Measurements from ENCODE around the gene FRY. TPM values are rescaled to one million over a fixed set of nuclear protein-coding genes. Genes with fewer than 3 reads are reported as not detected.

FRY gene
- total and polyA plus RNA-seq, 2 of the 13 experiments (the other 11 are each of a cell fraction or from before 2014, with no cell fraction given): 8.2 to 13.1 TPM

DNA sequence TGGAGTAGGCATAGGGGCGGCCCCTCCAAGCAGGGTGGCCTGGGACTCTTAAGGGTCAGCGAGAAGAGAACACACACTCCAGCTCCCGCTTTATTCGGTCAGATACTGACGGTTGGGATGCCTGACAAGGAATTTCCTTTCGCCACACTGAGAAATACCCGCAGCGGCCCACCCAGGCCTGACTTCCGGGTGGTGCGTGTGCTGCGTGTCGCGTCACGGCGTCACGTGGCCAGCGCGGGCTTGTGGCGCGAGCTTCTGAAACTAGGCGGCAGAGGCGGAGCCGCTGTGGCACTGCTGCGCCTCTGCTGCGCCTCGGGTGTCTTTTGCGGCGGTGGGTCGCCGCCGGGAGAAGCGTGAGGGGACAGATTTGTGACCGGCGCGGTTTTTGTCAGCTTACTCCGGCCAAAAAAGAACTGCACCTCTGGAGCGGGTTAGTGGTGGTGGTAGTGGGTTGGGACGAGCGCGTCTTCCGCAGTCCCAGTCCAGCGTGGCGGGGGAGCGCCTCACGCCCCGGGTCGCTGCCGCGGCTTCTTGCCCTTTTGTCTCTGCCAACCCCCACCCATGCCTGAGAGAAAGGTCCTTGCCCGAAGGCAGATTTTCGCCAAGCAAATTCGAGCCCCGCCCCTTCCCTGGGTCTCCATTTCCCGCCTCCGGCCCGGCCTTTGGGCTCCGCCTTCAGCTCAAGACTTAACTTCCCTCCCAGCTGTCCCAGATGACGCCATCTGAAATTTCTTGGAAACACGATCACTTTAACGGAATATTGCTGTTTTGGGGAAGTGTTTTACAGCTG is 283.9 kb downstream of the FRY start, which contains the start of the genes BRCA2 and ZAR1L (continued):
- TF ChIP-seq, protein P1, sequence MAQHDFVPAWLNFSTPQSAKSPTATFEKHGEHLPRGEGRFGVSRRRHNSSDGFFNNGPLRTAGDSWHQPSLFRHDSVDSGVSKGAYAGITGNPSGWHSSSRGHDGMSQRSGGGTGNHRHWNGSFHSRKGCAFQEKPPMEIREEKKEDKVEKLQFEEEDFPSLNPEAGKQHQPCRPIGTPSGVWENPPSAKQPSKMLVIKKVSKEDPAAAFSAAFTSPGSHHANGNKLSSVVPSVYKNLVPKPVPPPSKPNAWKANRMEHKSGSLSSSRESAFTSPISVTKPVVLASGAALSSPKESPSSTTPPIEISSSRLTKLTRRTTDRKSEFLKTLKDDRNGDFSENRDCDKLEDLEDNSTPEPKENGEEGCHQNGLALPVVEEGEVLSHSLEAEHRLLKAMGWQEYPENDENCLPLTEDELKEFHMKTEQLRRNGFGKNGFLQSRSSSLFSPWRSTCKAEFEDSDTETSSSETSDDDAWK (CRISPR knock-in tag; IDR thresholded peaks at IDR 0.05): no peak
- TF ChIP-seq ZNF224 (CRISPR knock-in tag; IDR thresholded peaks at IDR 0.05): no peak
- TF ChIP-seq SOX13 (IDR thresholded peaks at IDR 0.05): no peak
- TF ChIP-seq SOX13 (CRISPR knock-in tag; conservative IDR thresholded peaks at IDR 0.05 in 1 of 2, IDR thresholded peaks at IDR 0.05 in 1 of 2): 0 out of 4 replicates have a peak, but pooled peaks of 1 of the 2 experiments have one; percentile 26
- peak; percentile 44 for TF ChIP-seq GABPA (IDR thresholded peaks at IDR 0.05; ENCODE audit: low read depth, low read length)
- peak; percentile 80 for TF ChIP-seq GABPA (CRISPR knock-in tag; IDR thresholded peaks at IDR 0.05; ENCODE audit: low read depth)
- TF ChIP-seq, protein P2, sequence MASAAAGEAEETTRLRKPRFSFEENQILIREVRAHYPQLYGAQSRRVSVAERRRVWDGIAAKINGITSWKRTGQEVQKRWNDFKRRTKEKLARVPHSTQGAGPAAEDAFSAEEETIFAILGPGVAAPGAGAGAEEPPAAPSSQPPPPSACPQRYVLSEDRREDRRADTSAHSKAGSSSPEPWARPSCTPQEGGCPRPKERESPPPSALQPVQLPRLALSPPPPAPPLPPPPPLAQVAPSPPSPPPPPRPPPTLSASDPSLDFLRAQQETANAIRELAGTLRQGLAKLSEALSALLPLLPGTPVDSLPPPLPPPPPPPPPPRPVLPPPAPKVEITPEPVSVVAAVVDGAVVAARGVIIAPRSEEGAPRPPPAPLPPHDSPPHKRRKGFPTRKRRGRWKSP (CRISPR knock-in tag; IDR thresholded peaks at IDR 0.05): peak; percentile 50; the same call in 1 of the 2 replicates
- peak; percentile 77 for TF ChIP-seq KDM5B (CRISPR knock-in tag; IDR thresholded peaks at IDR 0.05; ENCODE audit: borderline replicate concordance)
- no peak; the same call in 1 of the 2 replicates for TF ChIP-seq KLF6 (CRISPR knock-in tag; IDR thresholded peaks at IDR 0.05)
- TF ChIP-seq SOX6 (IDR thresholded peaks at IDR 0.05): no peak
- TF ChIP-seq SOX6 (CRISPR knock-in tag; IDR thresholded peaks at IDR 0.05): no peak; the same call in 1 of the 2 replicates
- no peak for TF ChIP-seq ATRX (CRISPR knock-in tag; IDR thresholded peaks at IDR 0.05; ENCODE audit: borderline replicate concordance)
- TF ChIP-seq CENPX (CRISPR knock-in tag; IDR thresholded peaks at IDR 0.05): no peak
- no peak for TF ChIP-seq AHR (CRISPR knock-in tag; IDR thresholded peaks at IDR 0.05)
- TF ChIP-seq HCFC1 (IDR thresholded peaks at IDR 0.05; ENCODE audit: low read depth, low read length): peak; percentile 40; the same call in 1 of the 2 replicates
- peak; percentile 66; the same call in 1 of the 2 replicates for TF ChIP-seq TOPORS (CRISPR knock-in tag; IDR thresholded peaks at IDR 0.05)
- TF ChIP-seq, protein P3, sequence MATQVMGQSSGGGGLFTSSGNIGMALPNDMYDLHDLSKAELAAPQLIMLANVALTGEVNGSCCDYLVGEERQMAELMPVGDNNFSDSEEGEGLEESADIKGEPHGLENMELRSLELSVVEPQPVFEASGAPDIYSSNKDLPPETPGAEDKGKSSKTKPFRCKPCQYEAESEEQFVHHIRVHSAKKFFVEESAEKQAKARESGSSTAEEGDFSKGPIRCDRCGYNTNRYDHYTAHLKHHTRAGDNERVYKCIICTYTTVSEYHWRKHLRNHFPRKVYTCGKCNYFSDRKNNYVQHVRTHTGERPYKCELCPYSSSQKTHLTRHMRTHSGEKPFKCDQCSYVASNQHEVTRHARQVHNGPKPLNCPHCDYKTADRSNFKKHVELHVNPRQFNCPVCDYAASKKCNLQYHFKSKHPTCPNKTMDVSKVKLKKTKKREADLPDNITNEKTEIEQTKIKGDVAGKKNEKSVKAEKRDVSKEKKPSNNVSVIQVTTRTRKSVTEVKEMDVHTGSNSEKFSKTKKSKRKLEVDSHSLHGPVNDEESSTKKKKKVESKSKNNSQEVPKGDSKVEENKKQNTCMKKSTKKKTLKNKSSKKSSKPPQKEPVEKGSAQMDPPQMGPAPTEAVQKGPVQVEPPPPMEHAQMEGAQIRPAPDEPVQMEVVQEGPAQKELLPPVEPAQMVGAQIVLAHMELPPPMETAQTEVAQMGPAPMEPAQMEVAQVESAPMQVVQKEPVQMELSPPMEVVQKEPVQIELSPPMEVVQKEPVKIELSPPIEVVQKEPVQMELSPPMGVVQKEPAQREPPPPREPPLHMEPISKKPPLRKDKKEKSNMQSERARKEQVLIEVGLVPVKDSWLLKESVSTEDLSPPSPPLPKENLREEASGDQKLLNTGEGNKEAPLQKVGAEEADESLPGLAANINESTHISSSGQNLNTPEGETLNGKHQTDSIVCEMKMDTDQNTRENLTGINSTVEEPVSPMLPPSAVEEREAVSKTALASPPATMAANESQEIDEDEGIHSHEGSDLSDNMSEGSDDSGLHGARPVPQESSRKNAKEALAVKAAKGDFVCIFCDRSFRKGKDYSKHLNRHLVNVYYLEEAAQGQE (IDR thresholded peaks at IDR 0.05; ENCODE audit: borderline replicate concordance in 1 of 2, low read depth in 1 of 2, low read length in 2 of 2): no peak
- TF ChIP-seq ZKSCAN1 (IDR thresholded peaks at IDR 0.05; ENCODE audit: low read length): no peak
- no peak for TF ChIP-seq EHMT2 (IDR thresholded peaks at IDR 0.05; ENCODE audit: borderline replicate concordance, low read depth, low read length)
- no peak for TF ChIP-seq ZBTB3 (CRISPR knock-in tag; IDR thresholded peaks at IDR 0.05; ENCODE audit: borderline replicate concordance, low read depth)
- peak; percentile 61 for TF ChIP-seq ASH2L (IDR thresholded peaks at IDR 0.05; ENCODE audit: insufficient read length, low read depth, low read length)
- TF ChIP-seq ZNF292 (CRISPR knock-in tag; IDR thresholded peaks at IDR 0.05; ENCODE audit: borderline replicate concordance, low read depth): peak; percentile 53; the same call in 1 of the 2 replicates
- peak; percentile 46 for TF ChIP-seq ZNF781 (CRISPR knock-in tag; IDR thresholded peaks at IDR 0.05; ENCODE audit: borderline replicate concordance, not compliant biosample characterization)
- peak; percentile 74; the same call in 1 of the 2 replicates for TF ChIP-seq NFKB2 (CRISPR knock-in tag; IDR thresholded peaks at IDR 0.05; ENCODE audit: borderline replicate concordance)

Measured in HepG2 (cell line).